Liver (tissue), 9 donors: ENCODE data around the gene TIMM17B. TPM values are rescaled to one million over a fixed set of nuclear protein-coding genes. Genes with fewer than 3 reads are reported as not detected.

Source experiments
- DNase-seq: peaks from one replicate; pipeline ENCODE4 v3.0.0-alpha.2; 2017; ENCODE audit warnings: low spot score
- H3K27ac ChIP-seq, 2 donors: one replicate each; pipeline ENCODE4 v1.7.0; 2013; ENCODE audit warnings: inconsistent platforms in 2 of 2, low read length in 2 of 2, control low read depth in 1 of 2, low read depth in 1 of 2, mild to moderate bottlenecking in 1 of 2
- H3K27me3 ChIP-seq, 4 donors: one replicate each; pipeline versions ENCODE4 v1.6.1 to v1.7.0; 2013; ENCODE audit warnings: low read length in 3 of 4, inconsistent platforms in 1 of 4, mild to moderate bottlenecking in 1 of 4, moderate library complexity in 1 of 4; ENCODE audit not compliant: control insufficient read depth in 4 of 4, insufficient read depth in 4 of 4
- H3K36me3 ChIP-seq, 4 donors: one replicate each; pipeline versions ENCODE4 v1.6.1 to v1.7.0; 2013; ENCODE audit warnings: low read length in 3 of 4, mild to moderate bottlenecking in 3 of 4, low read depth in 1 of 4, moderate library complexity in 1 of 4; ENCODE audit not compliant: control insufficient read depth in 4 of 4, insufficient read depth in 3 of 4
- H3K4me1 ChIP-seq, 4 donors: one replicate each; pipeline versions ENCODE4 v1.6.1 to v1.7.0; 2013; ENCODE audit warnings: low read length in 3 of 4, mild to moderate bottlenecking in 3 of 4, moderate library complexity in 1 of 4; ENCODE audit not compliant: control insufficient read depth in 4 of 4, insufficient read depth in 4 of 4
- H3K4me3 ChIP-seq, 3 donors: one replicate each; pipeline versions ENCODE4 v1.6.1 to v1.7.0; 2013; ENCODE audit warnings: low read length in 3 of 3, control low read depth in 1 of 3, low read depth in 1 of 3, mild to moderate bottlenecking in 1 of 3
- H3K9ac ChIP-seq, 2 donors: one replicate each; pipeline ENCODE4 v1.7.0; 2013; ENCODE audit warnings: low read length in 2 of 2, mild to moderate bottlenecking in 2 of 2, moderate library complexity in 2 of 2, control low read depth in 1 of 2, low read depth in 1 of 2
- H3K9me3 ChIP-seq, 4 donors: one replicate each; pipeline versions ENCODE4 v1.6.1 to v1.7.0; 2013; ENCODE audit warnings: low read length in 3 of 4; ENCODE audit not compliant: control insufficient read depth in 4 of 4
- ATF3 ChIP-seq: IDR thresholded peaks from 2 replicates; pipeline ENCODE4 v1.6.1; 2016; ENCODE audit warnings: antibody characterized with exemption
- CTCF ChIP-seq: fragments of 150-350 bp; IDR thresholded peaks from 2 replicates; pipeline ENCODE4 v1.5.1; 2017; ENCODE audit warnings: improper control_type of control experiment, low read depth, low read length; ENCODE audit not compliant: missing input control
- FOXA1 ChIP-seq: IDR thresholded peaks from 2 replicates; pipeline ENCODE4 v1.6.1; 2016; ENCODE audit warnings: antibody characterized with exemption
- FOXA2 ChIP-seq: IDR thresholded peaks from 2 replicates; pipeline ENCODE4 v1.6.1; 2016; ENCODE audit warnings: antibody characterized with exemption
- GABPA ChIP-seq, 2 donors: IDR thresholded peaks in 1 of 2; conservative IDR thresholded peaks in 1 of 2; 2 replicates each; pipeline ENCODE4 v1.6.1; 2016; ENCODE audit warnings: antibody characterized with exemption in 2 of 2, mild to moderate bottlenecking in 1 of 2, moderate library complexity in 1 of 2
- HNF4G ChIP-seq: IDR thresholded peaks from 2 replicates; pipeline ENCODE4 v1.6.1; 2016; ENCODE audit warnings: antibody characterized with exemption
- JUND ChIP-seq, 2 donors: IDR thresholded peaks; 2 replicates each; pipeline ENCODE4 v1.6.1; 2016; ENCODE audit warnings: antibody characterized with exemption in 2 of 2
- RAD21 ChIP-seq, 2 donors: IDR thresholded peaks; 2 replicates each; pipeline ENCODE4 v1.6.1; 2016; ENCODE audit warnings: antibody characterized with exemption in 2 of 2, mild to moderate bottlenecking in 2 of 2
- REST ChIP-seq: IDR thresholded peaks from 2 replicates; pipeline ENCODE4 v1.6.1; 2016; ENCODE audit warnings: antibody characterized with exemption, mild to moderate bottlenecking
- RXRA ChIP-seq, 2 donors: IDR thresholded peaks; 2 replicates each; pipeline ENCODE4 v1.6.1; 2017 to 2018; ENCODE audit warnings: antibody characterized with exemption in 2 of 2, mild to moderate bottlenecking in 1 of 2
- SP1 ChIP-seq: IDR thresholded peaks from 2 replicates; pipeline ENCODE4 v1.6.1; 2018; ENCODE audit warnings: antibody characterized with exemption, mild to moderate bottlenecking
- TAF1 ChIP-seq: conservative IDR thresholded peaks from 2 replicates; pipeline ENCODE4 v1.6.1; 2016; ENCODE audit warnings: antibody characterized with exemption, mild to moderate bottlenecking
- YY1 ChIP-seq: IDR thresholded peaks from 2 replicates; pipeline ENCODE4 v1.6.1; 2016; ENCODE audit warnings: antibody characterized with exemption, mild to moderate bottlenecking
- ZBTB33 ChIP-seq: IDR thresholded peaks from 2 replicates; pipeline ENCODE4 v1.6.1; 2016; ENCODE audit warnings: antibody characterized with exemption
- WGBS: extraction: QIAGEN DNeasy Blood & Tissue Kit; methylation state at CpG from one replicate; pipeline ENCODE4 v1.1.7; 2013; 5-methylcytosine and 5-hydroxymethylcytosine counted together
- polyA plus RNA-seq, 2 donors: library from polyadenylated mRNA; stranded (reverse) in 1 of 2; unstranded in 1 of 2; fragments of 200-250 nt in 1 of 2; fragments of >200 nt in 1 of 2; fragmentation: Nextera tagmentation in 1 of 2; extraction: Ambion mirVana in 1 of 2; gene quantifications; one replicate each; pipeline versions ENCODE4 v1.2.1 to v1.2.3, GENCODE V29; 2013 to 2015
- total RNA-seq, 2 donors: library from RNA; depleted of rRNA; stranded (reverse); fragments of >200 nt; gene quantifications; one replicate each; pipeline ENCODE4 v1.2.3, GENCODE V29; 2014
- donor health status: healthy.
- donor health status: healthy.
- donor health status: healthy.
- donor health status: healthy.
- donor health status: healthy.

TIMM17B gene
- total and polyA plus RNA-seq, 4 donors: 22.8 to 53.1 (median 30.0) TPM

GRCh38 chrX:48940404-48940955, 42.9 kb upstream of the TIMM17B start:
- H3K27me3 ChIP-seq: no peaks in the 10 kb centered on the region
- H3K27ac ChIP-seq: peak overlapping the region in 1 of 2 donors; percentile 47
- no peak overlapping the region for H3K9ac ChIP-seq
- 81% methylated on average over 2 of the region's 2 CpGs for WGBS
- H3K36me3 ChIP-seq: peaks cover 0 to under 1% (median 0%) of the 10 kb centered on the region in 4 donors
- H3K4me1 ChIP-seq: peaks cover 6 to 30% (median 13%) of the 10 kb centered on the region in 4 donors
- DNase-seq: no peak
- TF ChIP-seq RXRA (IDR thresholded peaks at IDR 0.05) (no peak), HNF4G (no peak), ZBTB33 (no peak), YY1 (no peak), GABPA (IDR thresholded peaks at IDR 0.05 in 1 of 2, conservative IDR thresholded peaks at IDR 0.05 in 1 of 2) (no peak), JUND (IDR thresholded peaks at IDR 0.05) (no peak), TAF1 (no peak)
- no peak overlapping the region for H3K4me3 ChIP-seq
- no peaks in the 10 kb centered on the region for H3K9me3 ChIP-seq

GRCh38 chrX:48939524-48940228, 42.1 kb upstream of the TIMM17B start:
- Histone ChIP-seq H3K9me3 (no peaks in the 10 kb centered on the region), H3K27me3 (no peaks in the 10 kb centered on the region), H3K36me3 (peaks cover 0 to 1% (median under 1%) of the 10 kb centered on the region in 4 donors), H3K27ac (peak overlapping the region; percentile 21 to 47), H3K4me1 (peaks cover 6 to 30% (median 13%) of the 10 kb centered on the region in 4 donors), H3K4me3 (no peak overlapping the region), H3K9ac (no peak overlapping the region)
- no peak for DNase-seq
- 85% methylated on average over 3 of the region's 3 CpGs for WGBS
- TF ChIP-seq JUND (IDR thresholded peaks at IDR 0.05) (no peak), FOXA2 (no peak), ATF3 (no peak), RAD21 (IDR thresholded peaks at IDR 0.05) (no peak), RXRA (IDR thresholded peaks at IDR 0.05) (no peak), FOXA1 (no peak), CTCF (no peak), SP1 (no peak), YY1 (no peak), REST (no peak)
